ENCODE data around the gene UGT8. TPM values are rescaled to one million over a fixed set of nuclear protein-coding genes. Genes with fewer than 3 reads are reported as not detected.

Gene UGT8
- total RNA-seq, 1 experiment from 2014 or later = 14.8 TPM

DNA sequence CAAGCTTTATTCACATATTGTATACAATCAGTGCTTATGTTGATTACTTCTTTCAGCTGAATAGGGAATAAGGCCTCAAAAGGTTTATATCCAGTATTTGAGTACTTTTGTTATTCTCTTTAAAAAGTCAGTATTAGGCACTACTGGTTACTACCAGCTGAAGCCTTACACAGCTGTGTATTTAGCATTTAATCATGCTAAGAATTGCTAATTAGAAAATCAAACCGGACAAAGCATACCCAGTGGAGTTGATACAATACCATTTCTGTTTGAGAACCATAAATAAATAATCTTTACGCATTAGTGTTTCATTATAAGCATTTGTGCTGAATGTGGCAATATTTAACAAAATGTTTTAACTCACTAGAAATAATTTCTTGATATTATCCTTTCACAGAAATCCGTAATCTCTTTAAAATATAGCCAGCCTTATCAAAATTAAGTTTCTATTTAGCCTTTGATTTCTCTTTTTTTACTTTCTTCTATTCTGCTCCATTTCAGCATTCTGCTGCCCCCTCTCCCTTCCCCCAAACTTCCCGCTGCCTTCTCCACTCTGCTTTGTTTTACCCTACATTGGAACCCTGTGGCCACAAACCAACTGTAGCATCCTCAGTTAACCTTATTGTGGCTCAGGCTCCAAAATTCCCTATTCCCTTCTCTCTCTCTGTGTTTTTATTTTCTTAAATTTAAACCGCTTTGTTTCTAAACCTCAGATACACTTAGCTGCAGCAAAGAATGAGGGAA lies 37.8 kb downstream of the UGT8 start:
- Histone ChIP-seq H3K4me3 (replicated peaks in 1 of 2; ENCODE audit: low read depth in 1 of 2, low read length in 2 of 2) (no peak overlapping the region), H2AFZ (ENCODE audit: low read depth, low read length, poor library complexity, severe bottlenecking) (no peak overlapping the region), H3K9ac (ENCODE audit: low read length) (no peak overlapping the region), H3K4me1 (ENCODE audit: control insufficient read depth in 1 of 2, insufficient read depth in 2 of 2, low read length in 2 of 2) (no peaks in the 10 kb centered on the region), H4K20me1 (ENCODE audit: insufficient read depth) (no peaks in the 10 kb centered on the region), H3K9me3 (ENCODE audit: control insufficient read depth in 1 of 2, insufficient read depth in 1 of 2, low read depth in 1 of 2, low read length in 2 of 2) (no peaks in the 10 kb centered on the region), H3K79me2 (ENCODE audit: insufficient read depth, low read length) (no peaks in the 10 kb centered on the region), H3K36me3 (ENCODE audit: control insufficient read depth in 1 of 2, insufficient read depth in 2 of 2, low read length in 2 of 2) (no peaks in the 10 kb centered on the region), H3K27ac (ENCODE audit: low read depth, low read length) (no peak overlapping the region), H3K9me2 (ENCODE audit: insufficient read depth) (no peaks in the 10 kb centered on the region), H3K27me3 (ENCODE audit: insufficient read depth, low read length) (no peaks in the 10 kb centered on the region), H3K4me2 (ENCODE audit: low read length) (no peak overlapping the region)
- intact Hi-C loops (cut with micrococcal nuclease) = no loop called here
- TF ChIP-seq ZFX (IDR thresholded peaks at IDR 0.05) (no peak), CEBPB (IDR thresholded peaks at IDR 0.05; ENCODE audit: low read depth) (no peak), YY1 (IDR thresholded peaks at IDR 0.05; ENCODE audit: extremely low read depth, insufficient replicate concordance, low read depth, low read length) (no peak), ELF1 (IDR thresholded peaks at IDR 0.05; ENCODE audit: borderline replicate concordance, low read depth) (no peak)
- TF ChIP-seq, protein P1, sequence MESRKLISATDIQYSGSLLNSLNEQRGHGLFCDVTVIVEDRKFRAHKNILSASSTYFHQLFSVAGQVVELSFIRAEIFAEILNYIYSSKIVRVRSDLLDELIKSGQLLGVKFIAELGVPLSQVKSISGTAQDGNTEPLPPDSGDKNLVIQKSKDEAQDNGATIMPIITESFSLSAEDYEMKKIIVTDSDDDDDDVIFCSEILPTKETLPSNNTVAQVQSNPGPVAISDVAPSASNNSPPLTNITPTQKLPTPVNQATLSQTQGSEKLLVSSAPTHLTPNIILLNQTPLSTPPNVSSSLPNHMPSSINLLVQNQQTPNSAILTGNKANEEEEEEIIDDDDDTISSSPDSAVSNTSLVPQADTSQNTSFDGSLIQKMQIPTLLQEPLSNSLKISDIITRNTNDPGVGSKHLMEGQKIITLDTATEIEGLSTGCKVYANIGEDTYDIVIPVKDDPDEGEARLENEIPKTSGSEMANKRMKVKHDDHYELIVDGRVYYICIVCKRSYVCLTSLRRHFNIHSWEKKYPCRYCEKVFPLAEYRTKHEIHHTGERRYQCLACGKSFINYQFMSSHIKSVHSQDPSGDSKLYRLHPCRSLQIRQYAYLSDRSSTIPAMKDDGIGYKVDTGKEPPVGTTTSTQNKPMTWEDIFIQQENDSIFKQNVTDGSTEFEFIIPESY (IDR thresholded peaks at IDR 0.05; ENCODE audit: extremely low read depth, insufficient replicate concordance, low read length) = no peak
- TF ChIP-seq, protein P2, sequence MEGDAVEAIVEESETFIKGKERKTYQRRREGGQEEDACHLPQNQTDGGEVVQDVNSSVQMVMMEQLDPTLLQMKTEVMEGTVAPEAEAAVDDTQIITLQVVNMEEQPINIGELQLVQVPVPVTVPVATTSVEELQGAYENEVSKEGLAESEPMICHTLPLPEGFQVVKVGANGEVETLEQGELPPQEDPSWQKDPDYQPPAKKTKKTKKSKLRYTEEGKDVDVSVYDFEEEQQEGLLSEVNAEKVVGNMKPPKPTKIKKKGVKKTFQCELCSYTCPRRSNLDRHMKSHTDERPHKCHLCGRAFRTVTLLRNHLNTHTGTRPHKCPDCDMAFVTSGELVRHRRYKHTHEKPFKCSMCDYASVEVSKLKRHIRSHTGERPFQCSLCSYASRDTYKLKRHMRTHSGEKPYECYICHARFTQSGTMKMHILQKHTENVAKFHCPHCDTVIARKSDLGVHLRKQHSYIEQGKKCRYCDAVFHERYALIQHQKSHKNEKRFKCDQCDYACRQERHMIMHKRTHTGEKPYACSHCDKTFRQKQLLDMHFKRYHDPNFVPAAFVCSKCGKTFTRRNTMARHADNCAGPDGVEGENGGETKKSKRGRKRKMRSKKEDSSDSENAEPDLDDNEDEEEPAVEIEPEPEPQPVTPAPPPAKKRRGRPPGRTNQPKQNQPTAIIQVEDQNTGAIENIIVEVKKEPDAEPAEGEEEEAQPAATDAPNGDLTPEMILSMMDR (IDR thresholded peaks at IDR 0.05 in 2 of 3, conservative IDR thresholded peaks at IDR 0.05 in 1 of 3; ENCODE audit: borderline replicate concordance in 1 of 3, insufficient read depth in 1 of 3, low read depth in 2 of 3, low read length in 2 of 3) = no peak
- RAD21 ChIA-PET (ENCODE audit: low non-redundant PET in 1 of 2, low total read pairs in 2 of 2, uncharacterized antibody in 2 of 2, unreplicated experiment in 2 of 2) = no interaction called here
- ATAC-seq (no peak), DNase-seq (ENCODE audit: low read depth, low spot score) (no peak)
- no TSS peak for BruUV-seq (replicated peaks)
- CTCF ChIA-PET = interaction anchor here (1.0 kb wide), 1 partner anchor 22 kb away, joined by 5 read pairs; no protein-coding TSS in a partner anchor
- POLR2A ChIA-PET = no interaction called here

Data from HCT116 (cell line).